PFSK-1 (cell line): Measurements from ENCODE around the gene GPR39.

Experiments used
- FOXP2 ChIP-seq: optimal IDR thresholded peaks from 2 replicates; pipeline ENCODE3; 2011; ENCODE audit warnings: borderline replicate concordance, control low read depth, inconsistent platforms; ENCODE audit not compliant: insufficient read depth; ENCODE audit errors: extremely low read length, extremely low read depth
- POLR2AphosphoS5 ChIP-seq: IDR thresholded peaks from 2 replicates; pipeline ENCODE4 v1.6.1; 2012; ENCODE audit warnings: low read depth, mild to moderate bottlenecking, control low read depth, low read length, moderate library complexity
- SIN3A ChIP-seq: IDR thresholded peaks from 2 replicates; pipeline ENCODE4 v1.6.1; 2012; ENCODE audit warnings: mild to moderate bottlenecking, low read length, moderate library complexity, borderline replicate concordance; ENCODE audit not compliant: insufficient read depth
- TAF1 ChIP-seq: IDR thresholded peaks from 2 replicates; pipeline ENCODE4 v1.6.1; 2012; ENCODE audit warnings: low read length, control low read depth, borderline replicate concordance; ENCODE audit not compliant: insufficient read depth
- TF ChIP-seq, protein P1 (sequence below), 2 experiments: IDR thresholded peaks; 2 replicates each; pipeline versions ENCODE4 v1.6.1 to v1.8.0; 2011 to 2012; ENCODE audit warnings: low read depth in 2 of 2, low read length in 2 of 2, control low read depth in 1 of 2, inconsistent platforms in 1 of 2, mild to moderate bottlenecking in 1 of 2, moderate library complexity in 1 of 2; ENCODE audit not compliant: insufficient read depth in 1 of 2

The GPR39 gene

GRCh38 chr2:132567682-132568081, 151.1 kb downstream of the GPR39 start:
- TF ChIP-seq SIN3A = no peak
- TF ChIP-seq FOXP2 = no peak
- TF ChIP-seq POLR2AphosphoS5 = no peak
- no peak for TF ChIP-seq TAF1
- TF ChIP-seq, protein P1, sequence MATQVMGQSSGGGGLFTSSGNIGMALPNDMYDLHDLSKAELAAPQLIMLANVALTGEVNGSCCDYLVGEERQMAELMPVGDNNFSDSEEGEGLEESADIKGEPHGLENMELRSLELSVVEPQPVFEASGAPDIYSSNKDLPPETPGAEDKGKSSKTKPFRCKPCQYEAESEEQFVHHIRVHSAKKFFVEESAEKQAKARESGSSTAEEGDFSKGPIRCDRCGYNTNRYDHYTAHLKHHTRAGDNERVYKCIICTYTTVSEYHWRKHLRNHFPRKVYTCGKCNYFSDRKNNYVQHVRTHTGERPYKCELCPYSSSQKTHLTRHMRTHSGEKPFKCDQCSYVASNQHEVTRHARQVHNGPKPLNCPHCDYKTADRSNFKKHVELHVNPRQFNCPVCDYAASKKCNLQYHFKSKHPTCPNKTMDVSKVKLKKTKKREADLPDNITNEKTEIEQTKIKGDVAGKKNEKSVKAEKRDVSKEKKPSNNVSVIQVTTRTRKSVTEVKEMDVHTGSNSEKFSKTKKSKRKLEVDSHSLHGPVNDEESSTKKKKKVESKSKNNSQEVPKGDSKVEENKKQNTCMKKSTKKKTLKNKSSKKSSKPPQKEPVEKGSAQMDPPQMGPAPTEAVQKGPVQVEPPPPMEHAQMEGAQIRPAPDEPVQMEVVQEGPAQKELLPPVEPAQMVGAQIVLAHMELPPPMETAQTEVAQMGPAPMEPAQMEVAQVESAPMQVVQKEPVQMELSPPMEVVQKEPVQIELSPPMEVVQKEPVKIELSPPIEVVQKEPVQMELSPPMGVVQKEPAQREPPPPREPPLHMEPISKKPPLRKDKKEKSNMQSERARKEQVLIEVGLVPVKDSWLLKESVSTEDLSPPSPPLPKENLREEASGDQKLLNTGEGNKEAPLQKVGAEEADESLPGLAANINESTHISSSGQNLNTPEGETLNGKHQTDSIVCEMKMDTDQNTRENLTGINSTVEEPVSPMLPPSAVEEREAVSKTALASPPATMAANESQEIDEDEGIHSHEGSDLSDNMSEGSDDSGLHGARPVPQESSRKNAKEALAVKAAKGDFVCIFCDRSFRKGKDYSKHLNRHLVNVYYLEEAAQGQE (IDR thresholded peaks at IDR 0.05; ENCODE audit: insufficient read depth in 1 of 2, low read depth in 2 of 2, low read length in 2 of 2) = no peak

- TF ChIP-seq, protein P1 (IDR thresholded peaks at IDR 0.05; ENCODE audit: insufficient read depth in 1 of 2, low read depth in 2 of 2, low read length in 2 of 2) = no peak
- TF ChIP-seq TAF1 (no peak), POLR2AphosphoS5 (no peak), SIN3A (no peak), FOXP2 (no peak)
Measured at GRCh38 chr2:132568656-132569055, 152.1 kb downstream of the GPR39 start.

DNA sequence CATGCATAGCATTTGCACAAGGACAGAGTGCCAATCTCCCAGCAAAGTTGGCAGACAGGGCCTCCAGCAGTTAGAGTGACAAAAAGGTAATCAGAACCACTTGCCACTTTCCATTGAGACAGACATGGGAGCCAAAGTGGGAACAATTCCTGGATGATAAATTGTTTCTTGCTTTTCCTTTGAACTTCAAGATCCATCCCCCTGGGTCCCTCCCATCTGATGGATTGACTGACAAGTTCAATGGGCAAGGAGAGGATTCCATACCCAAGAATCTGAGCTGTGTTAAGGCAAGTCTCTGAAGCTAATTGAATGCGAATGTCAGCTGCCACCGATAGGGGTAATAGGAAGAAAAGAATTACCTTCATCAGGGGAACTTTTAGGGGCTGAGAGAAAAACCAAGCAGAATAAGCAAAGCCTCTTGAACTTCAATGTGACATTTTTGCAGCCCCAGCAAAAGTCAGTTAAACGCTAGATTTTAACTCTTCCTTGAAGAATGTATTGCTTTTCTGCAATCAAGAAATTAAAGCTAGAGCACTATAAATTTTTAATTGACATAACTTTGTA, 156.9 kb downstream of the GPR39 start:
- TF ChIP-seq TAF1 (no peak), POLR2AphosphoS5 (no peak), FOXP2 (no peak), SIN3A (no peak)
- TF ChIP-seq, protein P1 (IDR thresholded peaks at IDR 0.05; ENCODE audit: insufficient read depth in 1 of 2, low read depth in 2 of 2, low read length in 2 of 2) = no peak

DNA sequence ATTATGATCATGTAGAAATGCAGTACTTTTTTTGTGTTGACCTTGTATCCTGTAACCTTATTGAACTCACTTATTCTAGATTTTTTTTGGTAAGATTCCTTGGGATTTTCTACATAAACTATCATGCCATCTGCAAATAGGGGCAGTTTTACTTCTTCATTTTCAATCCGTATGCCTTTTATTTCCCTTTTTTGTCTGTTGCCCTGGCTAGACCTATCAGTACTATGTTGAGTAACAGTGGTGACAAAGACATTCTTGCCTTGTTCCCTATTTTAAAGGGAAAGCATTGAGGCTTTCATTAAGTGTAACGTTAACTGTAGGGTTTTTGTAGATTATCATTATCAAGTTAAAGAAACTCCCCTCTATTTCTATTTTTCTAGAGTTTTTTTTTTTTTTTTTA, 161.1 kb downstream of the GPR39 start:
- no peak for TF ChIP-seq TAF1
- TF ChIP-seq, protein P1 (IDR thresholded peaks at IDR 0.05; ENCODE audit: insufficient read depth in 1 of 2, low read depth in 2 of 2, low read length in 2 of 2) = no peak
- no peak for TF ChIP-seq POLR2AphosphoS5
- no peak for TF ChIP-seq FOXP2
- no peak for TF ChIP-seq SIN3A

GRCh38 chr2:132581591-132581990, 165.0 kb downstream of the GPR39 start:
- TF ChIP-seq SIN3A (no peak), FOXP2 (no peak), POLR2AphosphoS5 (no peak), TAF1 (no peak)
- TF ChIP-seq, protein P1 (IDR thresholded peaks at IDR 0.05; ENCODE audit: insufficient read depth in 1 of 2, low read depth in 2 of 2, low read length in 2 of 2) = no peak
